Pancreas (tissue), 10 donors: Measurements from ENCODE around the gene TRMT1. TPM values are rescaled to one million over a fixed set of nuclear protein-coding genes. Genes with fewer than 3 reads are reported as not detected.

Source experiments
- ATAC-seq, 4 donors: fragments of 200-7000 bp; cut with Tn5 transposase; one replicate each; pipeline versions ENCODE4 v1.8.0 to v1.9.1; 2020; ENCODE audit warnings: mild to moderate bottlenecking in 4 of 4, moderate library complexity in 4 of 4
- DNase-seq, 6 donors: peaks; one replicate each; pipeline ENCODE4 v3.0.0-alpha.2; 2020
- FAIRE-seq: peaks from 2 replicates; lab custom pipeline; 2012; peaks lifted over from hg19 to GRCh38; lab: Jason Lieb, UNC
- H3K27ac ChIP-seq, 4 donors: fragments of 200-600 bp; sonication (generic); 1 replicate in 3 of 4; 2 replicates in 1 of 4; pipeline versions ENCODE4 v1.5.0 to v1.8.0; 2020
- H3K27me3 ChIP-seq, 4 donors: fragments of 200-600 bp; one replicate each; pipeline ENCODE4 v1.8.0; 2021
- H3K36me3 ChIP-seq, 3 donors: fragments of 200-600 bp; sonication (generic) in 1 of 3; one replicate each; pipeline versions ENCODE4 v1.5.0 to v1.8.0; 2020 to 2021
- H3K4me1 ChIP-seq, 3 donors: fragments of 200-600 bp; one replicate each; pipeline ENCODE4 v1.8.0; 2021
- H3K4me3 ChIP-seq, 4 donors: fragments of 200-600 bp; sonication (generic) in 2 of 4; one replicate each; pipeline versions ENCODE4 v1.5.0 to v1.8.0; 2020 to 2021
- H3K9me3 ChIP-seq, 4 donors: fragments of 200-600 bp; one replicate each; pipeline ENCODE4 v1.8.0; 2021
- CTCF ChIP-seq, 4 donors: fragments of 200-600 bp; sonication (generic) in 3 of 4; IDR thresholded peaks; one replicate each; pipeline versions ENCODE4 v1.5.0 to v1.8.0; 2021; ENCODE audit warnings: antibody characterized with exemption in 4 of 4
- WGBS, 2 donors: extraction: QIAGEN DNeasy Blood & Tissue Kit; methylation state at CpG; one replicate each; pipeline ENCODE4 v1.1.7; 2013; 5-methylcytosine and 5-hydroxymethylcytosine counted together
- intact Hi-C, 3 donors: fragments of 100-400 bp; cut with DNase I; formaldehyde crosslinking; loops; one replicate each; pipeline versions ENCODE4 v1.11.1 to v1.14.2; 2022
- polyA plus RNA-seq, 2 donors: library from polyadenylated mRNA; stranded (reverse); fragments of 200-250 nt; gene quantifications; one replicate each; pipeline ENCODE4 v1.2.3, GENCODE V29; 2013
- total RNA-seq, 6 donors: library from RNA; stranded (reverse); fragmentation: NEBNext Ultra II Directional in 4 of 6; extraction: Animal tissue kit (Norgen Biotek cat#: 25700) in 4 of 6; gene quantifications; one replicate each; pipeline versions ENCODE4 v1.2.1 to v1.2.4, GENCODE V29; 2021 to 2023
- donor health status: healthy with polysubstance abuse.
- donor health status: DM: no; HTN: no; CAD: no; lungs with moderate emphysema.
- donor health status: DM: no; HTN: no; CAD: no.
- donor health status: control.
- donor health status: control.
- donor health status: Bipolar disorder and iron deficiency.
- donor health status: DM: yes; HTN: yes; CAD: no.
- donor health status: DM: no; HTN: no; CAD: no.
- donor health status: DM: no; HTN: no; CAD: no.
- donor health status: DM: yes; HTN: yes; CAD: no.

The TRMT1 gene
- total and polyA plus RNA-seq, 8 donors, result 12.7 to 108 (median 22.1) TPM

- no peak for TF ChIP-seq CTCF (IDR thresholded peaks at IDR 0.05)
- no peak for DNase-seq
- WGBS, 2 donors, result 51 to 64% methylated on average over 16 to 18 of the region's 18 CpGs
- H3K4me1 ChIP-seq, result peaks cover 0 to 7% (median 0%) of the 10 kb centered on the region in 3 donors
- no peak for ATAC-seq
- no peaks in the 10 kb centered on the region for H3K36me3 ChIP-seq
- H3K27ac ChIP-seq, result no peak overlapping the region
- H3K27me3 ChIP-seq, result no peaks in the 10 kb centered on the region
- intact Hi-C loops, result loop anchor here in 1 of 3 donors (10.0 kb wide), 1 partner anchor 134 kb away; no protein-coding TSS in a partner anchor
- H3K9me3 ChIP-seq, result no peaks in the 10 kb centered on the region
- peak overlapping the region in 1 of 4 donors; percentile 37 for H3K4me3 ChIP-seq
- no peak for FAIRE-seq
Observed at GRCh38 chr19:13100841-13101589, 15.5 kb downstream of the TRMT1 start.

DNA sequence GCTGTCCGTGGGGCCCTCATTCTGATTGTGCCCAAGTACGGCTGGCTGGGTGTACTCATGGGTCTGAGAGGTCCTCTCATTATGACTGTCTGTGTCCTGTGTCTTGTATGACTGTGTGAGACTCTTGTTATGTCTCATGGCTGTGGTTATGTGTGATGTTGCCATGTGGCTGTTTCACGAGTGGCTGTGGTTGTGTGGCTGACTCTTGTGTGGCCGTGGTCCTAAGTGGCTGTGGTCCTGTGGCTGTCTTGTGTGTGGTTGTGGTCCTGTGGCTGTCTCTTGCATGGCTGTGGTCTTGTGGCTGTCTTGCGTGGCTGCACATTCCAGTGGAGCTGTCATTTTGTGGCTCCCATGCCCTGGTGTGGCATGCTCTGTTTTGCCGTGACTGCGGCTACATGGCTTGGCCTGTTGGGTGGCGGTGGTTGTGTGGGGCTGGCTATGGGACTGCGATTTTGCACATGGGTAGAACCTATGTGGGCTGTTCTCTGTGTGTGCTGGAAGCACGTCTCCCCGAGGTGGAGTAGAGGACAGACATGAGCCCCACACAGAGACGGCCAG is 16.4 kb downstream of the TRMT1 start:
- no peak for ATAC-seq
- no peak overlapping the region for H3K4me3 ChIP-seq
- peaks cover 0 to 7% (median 0%) of the 10 kb centered on the region in 3 donors for H3K4me1 ChIP-seq
- H3K27me3 ChIP-seq, result no peaks in the 10 kb centered on the region
- intact Hi-C loops, result loop anchor here in 1 of 3 donors (10.0 kb wide), 1 partner anchor 135 kb away; no protein-coding TSS in a partner anchor
- H3K36me3 ChIP-seq, result peaks cover 0 to 5% (median 0%) of the 10 kb centered on the region in 3 donors
- peak overlapping the region in 2 of 4 donors; percentile 64 to 68 for H3K27ac ChIP-seq
- 75 to 81% methylated on average over 12 of the region's 12 CpGs for WGBS, 2 donors
- FAIRE-seq, result no peak
- H3K9me3 ChIP-seq, result no peaks in the 10 kb centered on the region
- DNase-seq, result no peak
- TF ChIP-seq CTCF (IDR thresholded peaks at IDR 0.05), result no peak

DNA sequence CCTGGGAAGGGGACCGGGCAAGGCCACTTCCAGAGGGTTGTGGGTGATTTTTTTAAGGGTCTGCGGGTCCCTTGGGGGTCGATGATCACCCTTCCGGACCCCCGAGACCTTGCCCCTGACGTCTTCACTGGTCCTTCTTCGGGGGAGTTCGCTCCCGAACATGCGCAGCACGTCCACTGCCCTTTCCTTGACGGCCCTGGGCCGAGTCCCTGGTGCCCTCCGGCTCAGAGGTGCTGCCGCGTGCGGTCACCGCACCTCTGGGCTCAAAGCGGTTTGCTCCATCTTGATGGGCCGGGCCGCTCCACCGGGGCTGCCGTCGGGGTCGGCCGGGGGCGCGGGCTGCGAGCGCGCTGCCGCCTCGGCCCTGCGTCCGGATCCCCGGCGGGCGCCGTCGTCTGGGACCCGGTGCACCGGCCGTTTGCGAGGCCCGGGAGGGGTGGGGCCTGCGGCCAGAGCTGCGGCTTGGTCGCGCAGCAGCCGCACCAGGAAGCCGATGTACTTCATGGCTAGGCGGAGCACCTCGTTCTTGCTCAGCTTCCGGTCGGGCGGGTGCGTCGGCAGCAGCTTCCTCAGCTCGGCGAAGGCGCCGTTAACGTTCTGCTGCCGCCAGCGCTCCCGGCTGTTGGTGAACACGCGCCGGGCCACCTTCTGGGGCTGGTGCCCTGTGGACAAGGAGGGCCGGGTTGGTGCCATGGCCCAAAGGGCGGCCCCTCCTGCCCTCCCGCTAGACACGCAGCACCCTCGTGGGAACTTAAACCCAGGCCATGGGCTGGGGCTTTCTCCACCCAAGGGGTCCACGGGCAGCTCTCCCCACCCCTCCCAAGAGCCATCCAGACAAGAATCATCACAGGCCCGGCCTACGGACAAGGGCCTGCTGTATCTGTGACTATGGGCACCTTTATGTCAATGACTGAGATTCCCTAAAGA is 17.2 kb downstream of the TRMT1 start:
- intact Hi-C loops, result no loop called here
- TF ChIP-seq CTCF (IDR thresholded peaks at IDR 0.05), result no peak
- Histone ChIP-seq H3K9me3 (no peaks in the 10 kb centered on the region), H3K27ac (peak overlapping the region in 3 of 4 donors; percentile 5 to 68 (median 64)), H3K4me3 (peak overlapping the region in 1 of 4 donors; percentile 22), H3K36me3 (peaks cover 0 to 10% (median 0%) of the 10 kb centered on the region in 3 donors), H3K4me1 (peaks cover 0 to 7% (median 0%) of the 10 kb centered on the region in 3 donors), H3K27me3 (no peaks in the 10 kb centered on the region)
- 32 to 40% methylated on average over 58 to 77 of the region's 77 CpGs for WGBS, 2 donors
- FAIRE-seq, result no peak
- peak in 1 of 6 donors; percentile 67 for DNase-seq
- peak in 2 of 4 donors; percentile 14 to 20 for ATAC-seq

DNA sequence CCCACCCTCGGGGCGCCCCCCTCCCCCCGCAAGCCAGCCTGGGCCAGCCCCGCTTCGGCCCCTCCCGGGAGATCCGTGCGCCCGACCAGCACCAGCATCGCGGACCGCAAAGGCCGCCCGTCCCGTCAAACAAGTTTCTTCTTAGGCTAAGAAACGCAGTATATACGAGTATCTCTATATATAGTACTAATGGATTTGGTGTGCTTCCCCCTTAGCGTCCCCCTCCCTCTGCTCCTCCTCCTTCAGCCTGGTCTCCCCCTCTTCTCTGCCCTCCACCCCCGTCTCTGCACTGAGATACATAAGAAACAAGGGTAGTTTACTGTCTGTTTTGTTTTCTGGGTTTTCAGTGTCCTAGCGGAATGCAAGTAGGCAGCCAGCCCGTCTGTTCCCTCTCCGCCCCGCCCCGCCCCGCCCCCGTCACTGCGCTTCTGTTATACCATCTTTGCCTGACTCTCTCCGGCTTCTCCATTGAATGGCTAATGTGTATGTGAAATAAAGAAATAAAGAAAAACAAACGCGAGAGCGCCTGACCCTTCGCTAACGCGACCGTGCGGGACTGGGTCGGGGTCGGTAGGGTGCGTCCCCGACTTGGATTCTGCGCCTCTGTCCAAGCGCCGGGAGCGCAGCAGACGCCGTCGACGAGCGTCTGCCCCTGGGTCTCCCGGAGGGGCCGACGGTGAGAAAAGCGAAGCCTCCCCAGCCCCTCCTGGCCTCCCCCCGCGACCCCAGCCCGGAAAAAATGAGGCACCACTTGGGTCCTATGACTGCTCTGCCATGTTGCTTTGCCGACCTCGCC is 18.1 kb downstream of the TRMT1 start:
- DNase-seq (no peak), FAIRE-seq (no peak), ATAC-seq (peak in 1 of 4 donors; percentile 3)
- Histone ChIP-seq H3K27me3 (no peaks in the 10 kb centered on the region), H3K27ac (peak overlapping the region in 2 of 4 donors; percentile 36 to 64), H3K36me3 (peaks cover 0 to 10% (median 0%) of the 10 kb centered on the region in 3 donors), H3K4me3 (peak overlapping the region in 1 of 4 donors; percentile 22), H3K9me3 (no peaks in the 10 kb centered on the region), H3K4me1 (peaks cover 0 to 7% (median 0%) of the 10 kb centered on the region in 3 donors)
- WGBS, 2 donors, result 11% methylated on average over 52 to 58 of the region's 58 CpGs
- intact Hi-C loops, result no loop called here
- TF ChIP-seq CTCF (IDR thresholded peaks at IDR 0.05), result no peak
